ENCODE results near the gene CELA1.
A peak's percentile ranks its signal among the peaks of the same experiment; 100 is the strongest.
"Not testable (repeated sequence)": the region's sequence is repeated elsewhere in the genome, so short reads cannot be mapped to it uniquely, and the experiment has no call there.

Gene CELA1

GRCh38 chr12:51341251-51342007 lies 5.0 kb downstream of the CELA1 start:
- peak; percentile 16 for DNase-seq

- DNase-seq, result no peak
Observed at GRCh38 chr12:51339750-51340149, 6.7 kb downstream of the CELA1 start.

DNA sequence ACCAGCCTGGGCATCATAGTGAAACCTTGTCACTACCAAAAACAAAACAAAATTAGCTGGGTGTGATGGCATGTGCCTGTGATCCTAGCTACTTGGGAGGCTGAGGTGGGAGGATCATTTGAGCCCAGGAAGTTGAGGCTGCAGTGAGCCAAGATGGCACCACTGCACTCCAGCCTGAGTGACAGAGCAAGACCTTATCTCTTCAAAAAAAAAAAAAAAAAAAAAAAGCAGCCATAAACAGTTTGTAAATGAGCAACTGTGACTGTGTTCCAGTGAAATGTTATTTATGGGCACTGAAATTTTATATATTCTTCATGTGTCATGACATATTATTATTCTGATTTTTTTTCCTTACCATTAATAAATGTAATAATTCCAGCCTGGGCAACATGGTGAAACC lies 9.1 kb downstream of the CELA1 start:
- not testable (repeated sequence) for DNase-seq

DNA sequence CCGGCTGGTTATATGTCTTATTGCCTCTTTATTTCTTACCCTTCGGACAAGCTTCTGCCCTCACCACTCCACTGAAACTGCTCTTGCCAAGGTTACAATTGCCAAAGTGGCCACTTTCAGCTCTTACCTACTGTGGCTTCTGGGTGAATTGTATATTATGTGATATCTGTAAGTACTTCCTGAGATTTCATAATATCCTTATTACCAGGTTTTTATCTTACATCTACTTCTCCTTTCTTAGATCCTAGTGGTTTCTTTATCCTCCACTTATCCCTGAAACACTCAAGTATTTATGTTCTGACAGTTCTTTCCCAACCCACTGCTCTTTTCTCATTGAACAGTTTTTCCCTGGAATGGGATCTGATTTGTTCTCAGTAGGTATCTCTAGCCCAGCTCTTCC lies 10.5 kb downstream of the CELA1 start:
- no peak for DNase-seq

DNA sequence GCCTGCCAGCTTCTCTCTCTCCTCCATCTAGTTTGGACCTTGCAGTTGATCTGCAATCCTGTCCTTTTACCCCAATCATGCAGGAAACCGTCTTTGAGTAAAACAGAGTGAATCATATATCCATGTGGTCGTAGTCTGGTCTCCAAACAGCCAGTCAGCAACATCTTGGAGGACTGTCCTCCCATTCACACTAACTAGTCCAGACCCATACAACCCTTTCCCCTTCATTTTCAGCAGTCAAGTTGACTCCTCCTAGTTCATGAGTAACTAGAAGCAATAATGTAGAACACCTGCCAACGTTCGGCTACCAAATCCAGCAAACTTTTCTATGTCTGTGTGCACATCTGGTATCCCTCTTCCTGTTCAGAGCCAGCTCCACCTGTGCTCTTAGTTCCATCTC lies 11.7 kb downstream of the CELA1 start:
- DNase-seq, result no peak

DNA sequence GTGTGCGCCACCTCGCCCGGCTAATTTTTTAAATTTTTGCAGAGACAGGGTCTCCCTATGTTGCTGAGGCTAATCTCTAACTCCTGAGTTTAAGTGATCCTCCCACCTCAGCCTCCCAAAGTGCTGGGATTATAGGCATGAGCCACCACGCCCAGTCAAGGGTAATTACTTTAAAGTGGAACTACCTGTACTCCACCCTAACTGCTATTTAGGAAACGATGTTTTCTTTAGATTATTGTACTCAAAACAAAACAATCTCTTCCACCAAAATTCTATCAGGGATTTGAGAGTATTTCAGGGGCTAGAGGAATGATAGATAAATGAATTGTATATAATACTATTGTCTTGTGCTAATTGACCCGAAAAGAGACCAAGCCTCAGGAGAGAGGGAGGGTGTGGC lies 12.9 kb downstream of the CELA1 start:
- no peak for DNase-seq

DNA sequence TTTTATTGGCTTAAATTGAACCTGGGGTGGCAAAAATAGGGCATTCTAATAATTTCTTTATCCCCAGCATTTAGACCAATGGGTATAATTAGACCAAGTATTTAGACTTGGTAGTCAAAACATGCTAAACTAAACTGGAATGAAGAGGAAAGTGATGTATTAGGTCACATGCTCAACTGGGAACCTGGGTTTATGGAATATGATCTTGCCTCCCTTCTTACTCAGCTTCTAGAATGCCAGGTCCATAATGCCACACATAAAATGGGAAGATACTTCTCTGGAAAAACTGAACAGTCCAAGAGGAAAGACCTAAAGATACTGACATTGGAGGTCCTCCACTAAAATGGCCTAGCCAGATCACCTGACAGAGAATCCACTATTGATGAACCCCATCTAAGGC lies 16.3 kb downstream of the CELA1 start:
- no peak for DNase-seq

DNA sequence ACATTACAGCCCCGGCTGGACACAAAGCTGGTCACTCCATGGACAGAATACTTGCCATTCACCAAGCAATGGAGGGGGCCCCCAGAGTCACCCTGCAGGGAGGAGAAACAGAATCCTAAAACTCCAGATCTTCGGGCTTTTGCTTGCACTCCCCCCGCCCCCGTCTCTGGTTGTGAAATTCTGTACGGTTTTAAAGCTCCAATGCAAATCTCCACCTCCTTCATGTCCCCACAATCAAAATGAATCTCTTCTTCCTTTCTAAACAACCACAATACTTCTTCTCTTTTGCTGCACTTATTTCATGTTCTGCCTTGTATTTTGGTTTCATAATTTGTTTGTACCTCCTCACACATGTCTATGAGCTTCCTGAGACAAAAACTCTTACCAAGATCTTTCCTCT lies 16.7 kb downstream of the CELA1 start:
- DNase-seq, result no peak

DNA sequence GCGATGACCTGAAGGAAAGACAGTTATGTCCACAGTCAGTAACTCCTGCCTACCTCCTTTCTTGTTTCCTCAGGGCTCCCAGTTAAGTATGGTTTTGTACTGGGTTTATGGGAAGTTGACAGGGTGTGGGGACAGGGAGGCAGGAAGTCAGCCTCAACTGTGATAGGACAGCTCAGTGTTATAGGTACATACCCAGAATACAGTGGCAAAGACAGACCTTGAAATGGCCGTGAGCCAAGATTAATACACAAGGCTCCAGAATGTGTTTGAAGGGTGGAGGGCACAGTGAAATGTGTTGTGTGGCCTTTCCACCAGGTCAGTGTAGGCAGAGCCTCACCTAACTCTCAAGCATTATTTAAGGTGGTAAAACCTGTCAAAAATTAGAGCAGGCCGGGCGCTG lies 17.9 kb downstream of the CELA1 start:
- DNase-seq, result no peak

- DNase-seq, result no peak
Observed at GRCh38 chr12:51326698-51327439, 19.6 kb downstream of the CELA1 start.

DNA sequence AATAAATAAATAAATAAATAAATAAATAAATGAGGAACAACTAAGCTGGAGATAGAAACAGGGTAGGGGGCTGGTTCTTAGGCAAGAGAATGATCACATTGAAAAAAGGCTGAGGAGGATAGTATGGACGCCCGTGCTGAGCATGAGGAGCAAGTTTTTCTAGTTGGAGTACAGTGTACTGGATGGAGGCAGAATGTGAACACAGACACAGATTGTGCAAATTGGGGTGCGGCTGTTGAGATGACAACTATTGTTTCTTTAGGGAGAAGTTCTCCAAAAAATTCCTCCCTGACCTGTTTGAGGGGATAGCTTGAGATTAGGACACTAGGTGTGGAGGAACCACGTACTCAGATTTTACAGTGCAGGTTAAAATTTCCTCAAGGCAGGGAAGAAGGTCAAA lies 21.5 kb downstream of the CELA1 start:
- no peak for DNase-seq

DNA sequence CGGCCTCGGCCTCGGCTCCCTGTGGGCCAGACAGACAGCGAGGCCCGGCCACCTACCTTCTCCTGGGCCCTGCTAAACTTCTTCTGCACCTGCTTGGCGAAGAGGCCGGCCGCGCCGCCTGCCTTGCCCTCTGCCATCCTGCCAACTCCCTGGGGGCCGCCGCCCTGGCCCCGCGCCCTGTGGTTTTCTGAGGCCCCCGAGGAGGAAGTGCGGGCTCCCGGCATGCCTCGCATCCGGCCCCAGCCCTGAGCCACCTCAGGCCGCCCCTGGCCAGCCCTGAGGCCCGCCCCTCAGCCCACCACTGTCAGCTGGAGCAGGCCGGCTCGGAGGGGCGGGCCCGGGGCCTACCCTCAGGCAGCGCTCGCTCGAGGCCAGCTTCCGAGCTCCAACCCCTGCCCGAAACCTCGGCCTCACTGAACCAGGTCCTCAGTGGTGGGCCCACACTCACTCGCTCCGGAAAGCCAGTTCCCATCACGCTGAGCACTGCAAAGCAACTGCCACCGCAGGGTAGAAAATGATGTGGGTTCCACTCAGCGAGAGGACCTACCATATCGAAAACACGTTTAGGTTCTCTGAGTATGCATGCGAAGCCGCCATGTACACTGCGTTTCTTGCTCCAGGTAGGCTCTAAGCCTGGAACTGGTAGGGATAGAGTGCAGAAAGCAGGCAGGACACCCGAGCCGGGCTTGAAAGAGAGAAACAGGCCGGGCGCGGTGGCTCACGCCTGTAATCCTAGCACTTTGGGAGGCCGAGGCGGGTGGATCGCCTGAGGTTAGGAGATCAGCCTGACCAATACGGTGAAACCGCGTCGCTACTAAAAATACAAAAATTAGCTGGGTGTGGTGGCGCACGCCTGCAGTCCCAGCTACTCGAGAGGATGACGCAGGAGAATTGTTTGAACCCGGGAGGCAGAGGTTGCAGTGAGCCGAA lies 22.2 kb downstream of the CELA1 start, which contains the start of gene BIN2:
Gene BIN2, minus strand, starts transcription at position 209 of the 930 bp plus-strand sequence. Its CDS starts 72 bp downstream, at position 137.
- no peak for DNase-seq

DNA sequence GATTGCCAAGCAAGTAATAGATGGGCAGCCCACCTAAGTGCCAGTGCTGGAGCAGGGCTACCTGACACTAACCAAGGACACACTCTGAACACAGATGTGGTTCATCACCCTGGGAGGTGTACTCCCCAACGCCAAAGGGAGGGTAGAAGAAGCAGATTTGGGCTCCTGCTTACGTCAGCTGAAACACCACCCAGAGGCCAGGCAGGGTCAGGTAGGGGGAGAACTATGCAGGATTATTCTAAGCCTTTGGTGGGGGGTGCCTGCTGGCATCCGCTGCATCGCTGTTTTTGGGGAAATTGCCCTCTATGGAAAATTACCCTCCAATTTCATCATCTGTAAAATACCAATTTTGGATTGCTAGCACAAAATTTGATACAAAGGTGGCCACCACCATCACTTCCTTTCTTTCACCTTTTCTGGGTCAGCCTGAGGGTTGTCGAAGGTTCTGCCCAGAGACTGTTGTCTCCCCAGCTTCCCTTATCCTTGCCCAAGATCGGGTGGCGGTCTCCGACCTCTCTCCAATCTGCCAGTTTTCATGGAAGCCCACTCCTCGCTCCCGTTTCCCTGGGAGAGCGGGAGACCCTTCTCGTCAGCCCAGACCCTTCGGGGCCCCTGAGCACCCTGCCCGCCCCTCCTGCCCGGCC lies 23.0 kb downstream of the CELA1 start:
- DNase-seq, result no peak

DNA sequence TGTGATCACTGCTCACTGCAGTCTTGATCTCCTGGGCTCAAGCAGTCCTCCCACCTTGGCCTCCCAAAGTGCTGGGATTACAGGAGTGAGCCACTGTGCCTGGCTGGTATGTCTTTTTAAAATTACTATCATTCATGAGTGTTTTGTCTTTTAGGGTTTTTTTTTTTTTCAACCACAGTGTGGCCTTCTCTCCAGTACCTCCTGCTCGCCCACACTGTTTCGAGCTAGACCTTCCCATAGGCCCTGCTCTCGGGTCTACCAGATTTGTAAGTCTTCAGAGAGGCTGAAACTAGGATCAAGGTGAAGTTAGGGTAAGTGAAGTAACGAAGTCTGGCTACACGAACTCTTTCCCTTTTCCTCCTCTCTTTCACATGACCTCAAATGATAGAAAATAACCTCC lies 24.0 kb downstream of the CELA1 start:
- no peak for DNase-seq

DNA sequence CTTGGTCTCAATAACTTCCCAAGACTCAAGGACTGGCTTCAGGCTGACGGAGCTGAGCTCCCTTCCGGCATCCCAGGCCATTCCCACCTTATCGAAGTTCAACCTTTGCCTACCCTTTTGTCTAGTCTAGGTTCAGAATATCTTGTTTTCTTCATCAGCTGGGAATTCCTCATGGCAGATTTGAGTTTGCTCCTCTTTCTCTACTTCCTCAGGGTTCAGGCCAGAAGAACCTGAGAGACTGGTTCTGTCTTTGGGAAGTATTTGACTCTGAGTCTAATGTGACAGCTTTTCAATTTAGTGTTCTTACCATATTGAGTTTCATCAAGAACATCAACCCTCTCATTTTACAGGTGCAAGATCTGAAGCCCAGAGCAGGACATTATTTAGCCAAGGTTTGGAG lies 24.6 kb downstream of the CELA1 start:
- no peak for DNase-seq

- no peak for DNase-seq
Observed at GRCh38 chr12:51320695-51321320, 25.7 kb downstream of the CELA1 start.

- DNase-seq, result no peak
Observed at GRCh38 chr12:51320311-51320694, 26.2 kb downstream of the CELA1 start.

DNA sequence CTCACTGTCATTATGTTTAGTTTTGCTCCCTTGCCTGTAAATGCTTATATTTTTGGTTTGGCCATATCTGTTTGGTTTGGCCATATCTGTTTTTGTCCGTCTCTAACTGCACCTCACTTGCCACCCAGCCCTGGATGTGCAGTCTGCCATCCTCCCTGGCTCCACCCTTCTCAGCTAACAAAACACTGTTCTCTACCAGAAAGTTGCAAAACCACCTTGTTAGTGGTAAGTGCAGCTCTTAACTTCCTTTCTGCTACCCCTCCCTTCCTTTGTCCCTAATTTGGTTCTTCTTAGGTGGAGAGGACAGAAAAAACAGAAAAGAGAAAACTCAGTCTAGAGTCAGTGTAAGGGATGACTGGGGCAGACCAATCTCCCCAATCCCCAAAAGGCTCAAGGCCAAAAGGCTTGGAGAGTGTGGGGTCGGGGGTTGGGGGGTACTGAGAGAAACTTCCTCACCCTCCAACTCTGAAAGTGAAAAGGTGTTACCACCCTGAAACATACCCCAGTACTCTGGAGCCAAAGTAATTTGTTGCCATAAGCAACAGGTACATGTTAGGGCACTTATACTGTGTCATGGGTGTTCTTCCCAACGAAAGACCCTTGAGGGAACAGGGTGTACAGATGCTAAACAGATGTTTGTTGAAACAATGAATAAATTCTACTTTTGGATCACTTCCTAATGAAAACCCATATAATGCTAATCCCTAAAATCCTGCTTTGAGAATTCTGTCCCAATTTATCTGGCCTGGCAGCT lies 27.5 kb downstream of the CELA1 start:
- DNase-seq, result no peak

DNA sequence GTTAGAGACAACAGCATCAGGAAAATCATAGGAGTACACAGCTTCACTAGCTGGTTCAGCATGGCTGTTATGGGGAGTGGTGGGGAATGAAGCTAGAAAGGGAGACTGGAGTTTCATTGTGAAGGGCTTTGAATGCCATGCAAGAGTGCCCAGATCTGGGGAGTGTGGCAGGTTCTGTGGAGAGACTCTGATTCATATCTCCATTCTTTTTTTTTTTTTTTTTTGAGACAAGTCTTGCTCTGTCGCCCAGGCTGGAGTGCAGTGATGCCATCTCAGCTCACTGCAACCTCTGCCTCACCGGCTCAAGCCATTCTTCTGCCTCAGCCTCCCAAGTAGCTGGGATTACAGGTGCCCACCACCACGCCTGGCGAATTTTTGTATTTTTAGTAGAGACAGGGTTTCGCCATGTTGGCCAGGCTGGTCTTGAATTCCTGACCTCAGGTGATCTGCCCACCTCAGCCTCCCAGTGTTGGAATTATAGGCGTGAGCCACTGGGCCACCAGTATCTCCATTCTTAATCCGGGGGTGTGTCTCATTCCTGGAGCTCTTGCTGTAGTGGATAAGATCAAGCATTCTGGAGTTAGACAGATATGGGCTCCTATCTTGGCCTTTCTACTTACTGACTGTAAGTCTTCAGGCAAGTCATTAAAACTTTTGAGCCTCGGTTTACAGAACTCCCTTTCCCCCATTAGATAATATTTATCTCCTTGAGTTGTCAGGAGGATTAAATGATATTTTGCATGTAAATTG lies 28.2 kb downstream of the CELA1 start:
- not testable (repeated sequence) for DNase-seq

DNA sequence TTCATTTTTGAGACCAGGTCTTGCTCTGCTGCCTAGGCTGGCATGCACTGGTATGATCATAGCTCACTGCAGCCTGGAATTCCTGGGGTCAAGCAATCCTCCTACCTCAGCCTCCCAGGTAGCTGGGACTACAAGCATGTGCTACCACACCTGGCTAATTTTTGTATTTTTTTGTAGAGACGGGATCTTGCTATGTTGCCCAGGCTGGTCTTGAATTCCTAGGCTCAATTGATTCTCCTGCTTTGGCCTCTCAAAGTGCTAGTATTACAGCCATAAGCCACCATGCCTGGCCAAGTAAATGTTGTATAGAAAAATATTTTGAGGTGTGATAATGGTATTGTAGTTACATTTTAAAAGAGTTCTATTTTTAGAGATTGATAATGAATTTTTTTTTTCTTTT lies 35.1 kb downstream of the CELA1 start:
- no peak for DNase-seq
